ENCODE results near the gene ERBB4.

Gene ERBB4

DNA sequence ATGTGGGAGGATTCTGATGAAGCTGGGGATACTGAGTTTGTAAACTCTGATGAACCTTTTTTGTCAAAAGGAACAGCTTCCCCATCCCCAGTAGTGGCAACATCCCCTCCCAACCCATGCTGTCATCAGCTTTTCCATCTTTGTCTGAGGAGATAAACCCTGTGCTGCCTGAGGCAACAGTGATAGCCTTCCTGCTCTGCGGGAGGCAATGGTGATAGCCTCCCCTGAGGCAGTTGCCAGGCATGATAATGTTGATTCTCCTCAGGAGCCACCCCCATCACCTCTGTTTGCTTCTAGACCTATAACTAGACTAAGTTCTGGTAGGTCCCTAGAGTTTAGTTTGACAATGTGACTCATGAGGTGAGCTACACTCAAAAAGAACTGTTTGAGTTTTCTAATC lies 97.5 kb downstream of the ERBB4 start:
- TF ChIP-seq, protein P1, sequence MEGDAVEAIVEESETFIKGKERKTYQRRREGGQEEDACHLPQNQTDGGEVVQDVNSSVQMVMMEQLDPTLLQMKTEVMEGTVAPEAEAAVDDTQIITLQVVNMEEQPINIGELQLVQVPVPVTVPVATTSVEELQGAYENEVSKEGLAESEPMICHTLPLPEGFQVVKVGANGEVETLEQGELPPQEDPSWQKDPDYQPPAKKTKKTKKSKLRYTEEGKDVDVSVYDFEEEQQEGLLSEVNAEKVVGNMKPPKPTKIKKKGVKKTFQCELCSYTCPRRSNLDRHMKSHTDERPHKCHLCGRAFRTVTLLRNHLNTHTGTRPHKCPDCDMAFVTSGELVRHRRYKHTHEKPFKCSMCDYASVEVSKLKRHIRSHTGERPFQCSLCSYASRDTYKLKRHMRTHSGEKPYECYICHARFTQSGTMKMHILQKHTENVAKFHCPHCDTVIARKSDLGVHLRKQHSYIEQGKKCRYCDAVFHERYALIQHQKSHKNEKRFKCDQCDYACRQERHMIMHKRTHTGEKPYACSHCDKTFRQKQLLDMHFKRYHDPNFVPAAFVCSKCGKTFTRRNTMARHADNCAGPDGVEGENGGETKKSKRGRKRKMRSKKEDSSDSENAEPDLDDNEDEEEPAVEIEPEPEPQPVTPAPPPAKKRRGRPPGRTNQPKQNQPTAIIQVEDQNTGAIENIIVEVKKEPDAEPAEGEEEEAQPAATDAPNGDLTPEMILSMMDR (IDR thresholded peaks at IDR 0.05; ENCODE audit: low read depth, low read length), result no peak
- H3K4me3 ChIP-seq (ENCODE audit: low read depth, low read length), result no peak overlapping the region
- H3K36me3 ChIP-seq, result no peaks in the 10 kb centered on the region
- DNase-seq, result no peak
- no peaks in the 10 kb centered on the region for H3K4me1 ChIP-seq
- H3K9me3 ChIP-seq, result peaks cover 3% of the 10 kb centered on the region
- H3K27me3 ChIP-seq, result no peaks in the 10 kb centered on the region

DNA sequence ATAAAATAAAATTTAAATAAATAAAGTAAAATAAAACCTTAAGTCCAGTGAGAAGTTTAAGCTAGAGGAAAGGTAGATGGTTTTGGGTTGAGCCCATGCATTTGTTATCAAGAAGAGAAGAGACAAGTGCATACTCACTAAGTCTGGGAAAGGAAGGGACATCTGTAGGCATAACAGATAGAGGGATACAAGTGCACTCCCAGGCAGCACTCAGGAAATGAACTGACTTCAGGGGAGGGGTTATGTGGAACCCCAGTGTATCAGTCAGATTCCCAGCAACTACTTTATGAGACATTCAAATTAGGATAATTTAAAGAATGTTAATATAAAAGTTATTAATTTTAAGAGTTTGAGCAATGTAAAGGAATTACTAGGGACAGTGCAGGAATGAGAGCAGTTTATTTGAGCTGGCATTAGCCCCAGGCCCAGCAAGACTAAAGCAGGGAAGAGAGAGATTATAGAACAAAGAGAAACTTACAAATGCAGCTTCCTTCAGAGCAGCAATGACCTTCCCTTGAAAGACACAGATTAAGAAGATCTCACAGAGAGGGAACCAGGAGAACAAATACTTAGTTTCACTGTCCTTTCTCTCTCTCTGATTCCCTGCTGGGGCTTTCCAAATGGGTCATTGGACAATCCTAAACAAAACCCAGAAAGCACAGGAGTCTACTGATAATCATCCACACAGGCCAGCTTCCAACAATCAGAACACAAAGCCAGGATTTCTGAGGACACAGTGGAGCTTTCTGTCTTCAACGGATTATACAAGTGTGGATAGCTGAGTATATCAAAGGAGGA lies 109.7 kb downstream of the ERBB4 start:
- Histone ChIP-seq H3K27me3 (no peaks in the 10 kb centered on the region), H3K9me3 (no peaks in the 10 kb centered on the region), H3K4me3 (ENCODE audit: low read depth, low read length) (no peak overlapping the region), H3K4me1 (peaks cover 3% of the 10 kb centered on the region; the same call in 1 of the 2 replicates), H3K36me3 (no peaks in the 10 kb centered on the region)
- TF ChIP-seq, protein P1 (IDR thresholded peaks at IDR 0.05; ENCODE audit: low read depth, low read length), result no peak
- no peak for DNase-seq

DNA sequence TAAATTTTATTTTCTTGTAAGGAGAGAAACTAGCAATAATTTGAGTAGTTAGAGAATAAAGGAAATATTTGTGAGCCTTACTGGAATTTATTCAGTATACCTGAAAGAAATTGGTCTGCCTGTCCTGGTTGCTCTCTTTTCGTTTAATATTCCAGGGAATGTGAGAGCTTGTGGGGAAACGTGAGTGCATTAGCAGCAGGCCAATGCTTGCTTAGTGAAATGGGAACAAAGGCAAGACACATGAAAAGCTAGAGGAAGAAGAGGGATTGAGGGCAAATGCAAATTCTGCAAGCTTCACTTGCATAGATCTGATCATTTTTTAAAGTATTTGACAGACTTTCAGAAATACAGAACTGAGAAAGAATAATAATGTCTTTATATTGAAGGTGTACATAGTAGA lies 111.0 kb downstream of the ERBB4 start:
- no peak overlapping the region for H3K4me3 ChIP-seq (ENCODE audit: low read depth, low read length)
- no peaks in the 10 kb centered on the region for H3K27me3 ChIP-seq
- peaks cover 3% of the 10 kb centered on the region; the same call in 1 of the 2 replicates for H3K4me1 ChIP-seq
- DNase-seq, result no peak
- no peaks in the 10 kb centered on the region for H3K36me3 ChIP-seq
- TF ChIP-seq, protein P1 (IDR thresholded peaks at IDR 0.05; ENCODE audit: low read depth, low read length), result no peak
- no peaks in the 10 kb centered on the region for H3K9me3 ChIP-seq

DNA sequence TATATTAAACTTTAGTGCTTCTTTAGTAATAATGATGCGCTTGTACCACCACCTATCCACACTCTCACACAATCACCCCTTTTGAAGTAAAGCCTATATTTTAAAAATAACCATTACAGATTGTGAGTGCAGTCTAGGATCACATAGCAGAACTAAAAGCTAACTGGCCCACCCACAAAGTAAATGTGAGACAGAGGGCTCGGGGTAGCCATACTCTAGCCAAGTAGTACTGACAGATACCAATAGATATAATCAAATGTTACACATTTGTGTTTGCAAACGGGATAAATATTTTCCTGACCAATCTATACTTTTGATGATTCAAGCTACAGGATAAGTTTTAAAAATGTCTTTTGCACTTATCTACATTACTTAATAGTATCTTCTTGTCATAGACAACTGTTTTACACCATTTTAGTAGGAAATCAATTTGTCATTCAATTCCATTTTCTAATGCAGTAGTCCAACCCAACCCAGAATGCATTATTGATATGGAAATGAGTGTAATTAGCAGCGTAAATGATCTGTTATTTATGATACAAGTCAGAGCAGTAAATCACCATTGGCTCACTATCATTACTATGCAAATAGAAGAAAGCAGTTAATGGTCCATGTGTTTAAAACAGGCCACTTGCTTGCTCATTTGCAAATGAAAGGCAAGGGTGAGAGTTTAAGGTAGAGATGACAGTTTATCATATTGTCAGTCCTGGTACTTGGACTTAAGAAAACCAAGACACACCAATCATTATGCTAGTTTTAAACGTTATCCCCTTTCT lies 111.8 kb downstream of the ERBB4 start:
- no peak for DNase-seq
- no peaks in the 10 kb centered on the region for H3K9me3 ChIP-seq
- H3K4me3 ChIP-seq (ENCODE audit: low read depth, low read length), result no peak overlapping the region
- H3K4me1 ChIP-seq, result peaks cover 3% of the 10 kb centered on the region; the same call in 1 of the 2 replicates
- TF ChIP-seq, protein P1 (IDR thresholded peaks at IDR 0.05; ENCODE audit: low read depth, low read length), result no peak
- H3K36me3 ChIP-seq, result no peaks in the 10 kb centered on the region
- no peaks in the 10 kb centered on the region for H3K27me3 ChIP-seq

DNA sequence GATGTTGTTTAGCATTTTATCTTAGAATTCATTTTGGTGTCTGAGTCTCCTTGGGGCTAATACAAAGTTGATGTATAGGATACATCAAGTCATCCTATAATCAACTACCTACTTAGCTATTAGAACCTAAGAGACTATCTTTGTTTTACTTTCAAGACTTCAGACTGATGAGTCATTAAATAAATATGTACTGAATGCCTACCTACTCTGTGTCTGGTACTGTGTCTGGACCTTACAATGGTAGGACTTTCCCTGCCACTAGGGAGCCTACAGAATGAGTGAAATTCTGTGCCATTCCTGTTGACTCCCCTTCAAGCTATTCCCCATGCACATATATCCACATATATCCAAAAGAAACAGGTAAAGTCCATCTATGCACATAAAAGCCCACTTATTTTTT lies 114.5 kb downstream of the ERBB4 start:
- TF ChIP-seq, protein P1 (IDR thresholded peaks at IDR 0.05; ENCODE audit: low read depth, low read length), result no peak
- no peaks in the 10 kb centered on the region for H3K36me3 ChIP-seq
- H3K4me3 ChIP-seq (ENCODE audit: low read depth, low read length), result no peak overlapping the region
- DNase-seq, result no peak
- H3K9me3 ChIP-seq, result no peaks in the 10 kb centered on the region
- H3K4me1 ChIP-seq, result peaks cover under 1% of the 10 kb centered on the region; the same call in 1 of the 2 replicates
- H3K27me3 ChIP-seq, result no peaks in the 10 kb centered on the region

DNA sequence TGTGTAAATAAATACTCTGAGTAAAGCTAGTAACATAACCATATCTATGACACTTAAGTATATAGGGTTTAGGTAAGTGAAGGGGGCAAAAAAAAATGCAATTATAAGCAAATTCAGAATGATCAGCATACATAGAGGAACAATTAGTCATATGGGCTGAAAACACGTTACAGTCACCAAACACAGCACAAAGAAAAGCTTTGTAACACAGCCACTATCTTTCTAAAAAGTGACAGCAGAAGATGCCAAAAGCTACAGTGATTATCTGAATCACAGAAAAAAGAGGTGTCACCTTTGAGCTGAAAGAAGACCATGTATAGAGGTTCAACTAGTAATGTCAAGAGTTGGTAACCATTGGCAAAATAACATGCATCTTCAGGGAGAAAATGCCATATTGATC lies 115.5 kb downstream of the ERBB4 start:
- Histone ChIP-seq H3K4me3 (ENCODE audit: low read depth, low read length) (no peak overlapping the region), H3K36me3 (no peaks in the 10 kb centered on the region), H3K27me3 (no peaks in the 10 kb centered on the region), H3K4me1 (no peaks in the 10 kb centered on the region), H3K9me3 (no peaks in the 10 kb centered on the region)
- no peak for DNase-seq
- TF ChIP-seq, protein P1 (IDR thresholded peaks at IDR 0.05; ENCODE audit: low read depth, low read length), result no peak
